Esophagus muscularis mucosa (tissue), 4 donors: ENCODE data around the gene BUB1.
"Not testable (repeated sequence)": the region's sequence is repeated elsewhere in the genome, so short reads cannot be mapped to it uniquely, and the experiment has no call there.

ENCODE experiments used
- EP300 ChIP-seq: sonication (generic); formaldehyde crosslinking; IDR thresholded peaks from one replicate; pipeline ENCODE4 v1.6.1; 2017; ENCODE audit warnings: antibody characterized with exemption
- POLR2A ChIP-seq: fragments of 450-650 bp; IDR thresholded peaks from one replicate; pipeline ENCODE4 v1.6.1; 2017; ENCODE audit warnings: antibody characterized with exemption, moderate library complexity, mild to moderate bottlenecking, low read depth
- POLR2AphosphoS5 ChIP-seq, 2 donors: sonication (generic); formaldehyde crosslinking; IDR thresholded peaks; one replicate each; pipeline ENCODE4 v1.6.1; 2017; ENCODE audit warnings: antibody characterized with exemption in 2 of 2
- TF ChIP-seq, protein P1 (sequence below), 3 experiments: fragments of 200-600 bp in 2 of 3; fragments of 450-650 bp in 1 of 3; sonication (generic) in 2 of 3; IDR thresholded peaks; one replicate each; pipeline ENCODE4 v1.5.1; 2017 to 2019; ENCODE audit warnings: antibody characterized with exemption in 3 of 3, mild to moderate bottlenecking in 2 of 3, moderate library complexity in 1 of 3

DNA sequence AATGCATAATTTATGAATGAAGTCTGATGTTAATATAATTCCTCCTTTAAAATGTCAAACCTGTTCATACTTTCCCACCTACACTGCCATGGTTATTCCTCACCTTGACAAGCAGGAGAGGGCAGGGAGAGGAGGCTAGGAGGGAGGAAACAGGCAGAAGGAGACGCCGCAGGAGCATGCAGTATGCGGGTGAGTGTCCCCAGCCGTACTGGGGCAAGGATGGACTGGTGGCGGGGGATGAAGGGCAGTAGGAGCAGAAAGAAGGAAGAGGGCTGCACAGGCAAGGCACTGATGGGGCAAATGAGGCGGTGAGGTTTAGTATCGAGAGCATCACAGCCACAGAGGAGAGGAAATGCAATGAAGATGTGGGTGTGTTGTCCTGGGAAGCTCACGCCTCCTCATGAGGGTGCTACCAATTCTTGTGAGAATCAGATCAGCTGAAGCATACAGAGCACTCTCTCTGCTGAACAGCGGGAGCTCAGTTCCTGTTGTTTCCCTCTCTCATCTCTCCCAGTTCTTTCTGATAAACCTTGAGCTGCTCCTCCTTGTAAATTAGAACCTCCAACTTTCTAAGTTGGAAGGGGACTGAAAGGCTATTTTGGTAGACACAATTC lies 58.4 kb downstream of the BUB1 start:
- TF ChIP-seq, protein P1, sequence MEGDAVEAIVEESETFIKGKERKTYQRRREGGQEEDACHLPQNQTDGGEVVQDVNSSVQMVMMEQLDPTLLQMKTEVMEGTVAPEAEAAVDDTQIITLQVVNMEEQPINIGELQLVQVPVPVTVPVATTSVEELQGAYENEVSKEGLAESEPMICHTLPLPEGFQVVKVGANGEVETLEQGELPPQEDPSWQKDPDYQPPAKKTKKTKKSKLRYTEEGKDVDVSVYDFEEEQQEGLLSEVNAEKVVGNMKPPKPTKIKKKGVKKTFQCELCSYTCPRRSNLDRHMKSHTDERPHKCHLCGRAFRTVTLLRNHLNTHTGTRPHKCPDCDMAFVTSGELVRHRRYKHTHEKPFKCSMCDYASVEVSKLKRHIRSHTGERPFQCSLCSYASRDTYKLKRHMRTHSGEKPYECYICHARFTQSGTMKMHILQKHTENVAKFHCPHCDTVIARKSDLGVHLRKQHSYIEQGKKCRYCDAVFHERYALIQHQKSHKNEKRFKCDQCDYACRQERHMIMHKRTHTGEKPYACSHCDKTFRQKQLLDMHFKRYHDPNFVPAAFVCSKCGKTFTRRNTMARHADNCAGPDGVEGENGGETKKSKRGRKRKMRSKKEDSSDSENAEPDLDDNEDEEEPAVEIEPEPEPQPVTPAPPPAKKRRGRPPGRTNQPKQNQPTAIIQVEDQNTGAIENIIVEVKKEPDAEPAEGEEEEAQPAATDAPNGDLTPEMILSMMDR (IDR thresholded peaks at IDR 0.05), result not testable (repeated sequence)
- TF ChIP-seq POLR2A; EP300; POLR2AphosphoS5 (IDR thresholded peaks at IDR 0.05): not testable (repeated sequence)
